Vein endothelial cell (primary cell): ENCODE measurements around the gene AKAP8. TPM values are rescaled to one million over a fixed set of nuclear protein-coding genes. Genes with fewer than 3 reads are reported as not detected.

Source experiments
- small RNA-seq: library from RNA; depleted of rRNA; stranded (forward); fragments of <200 nt; gene quantifications from one replicate; pipeline ENCODE3, GENCODE V24; 2012
- total RNA-seq: library from RNA; depleted of rRNA; stranded (reverse); fragments of >200 nt; gene quantifications from 2 replicates; pipeline ENCODE4 v1.2.3, GENCODE V29; 2012

The AKAP8 gene
- 28.4 and 29.1 TPM in 2 replicates for total RNA-seq

DNA sequence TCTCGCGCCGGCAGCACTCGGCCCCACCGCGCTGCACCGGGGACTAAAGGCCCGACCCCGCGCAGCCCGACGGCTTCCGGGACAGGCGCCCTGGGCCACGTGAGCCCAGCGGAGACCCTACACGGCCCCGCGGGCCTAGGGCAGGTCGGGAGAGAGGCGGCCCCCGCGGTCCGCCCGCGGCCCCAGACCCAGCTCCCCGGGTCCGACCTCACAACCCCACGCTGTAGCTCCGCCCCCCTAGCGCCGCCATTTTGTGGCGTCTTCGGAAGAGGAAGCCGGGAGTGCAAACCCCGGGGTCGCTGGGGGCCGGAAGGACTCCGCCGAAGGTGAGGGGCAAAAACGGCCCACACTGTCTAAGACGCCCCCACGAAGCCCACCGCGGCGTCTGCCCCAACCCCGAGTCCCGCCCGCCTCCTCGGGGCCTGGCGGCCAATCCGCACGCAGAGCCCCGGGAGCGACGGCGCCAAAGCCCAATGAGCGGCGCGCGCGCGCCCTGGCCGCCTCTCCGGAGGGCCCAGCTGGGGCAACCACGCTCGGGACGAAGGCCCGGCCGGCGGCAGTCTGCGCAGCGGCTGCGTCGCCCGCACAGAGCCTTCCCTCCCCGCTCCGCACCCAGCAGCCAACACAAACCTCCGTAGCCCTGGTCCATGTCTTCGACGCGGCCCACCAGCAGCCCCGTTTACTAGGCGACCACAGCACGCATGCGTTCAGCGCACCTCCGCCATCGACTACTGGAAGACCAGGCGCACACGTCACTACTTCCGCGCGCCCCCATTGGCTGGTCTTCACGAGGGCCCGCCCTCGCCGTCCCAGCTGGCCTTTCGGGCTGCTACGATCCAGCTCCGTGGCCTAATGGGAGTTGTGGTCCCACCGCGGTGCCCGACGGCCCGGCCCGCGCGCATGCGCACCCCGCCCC, at the start of gene AKAP8:
Gene AKAP8, minus strand, starts transcription at position 705 of the 916 bp plus-strand sequence. Its CDS starts 56 bp downstream, at position 649.

GRCh38 chr19:15418579-15419412, 39.2 kb upstream of the AKAP8 start, which contains the start of gene AKAP8L:
Gene AKAP8L, minus strand, starts transcription at chr19:15418988. Its CDS starts 65 bp downstream, at chr19:15418923.

DNA sequence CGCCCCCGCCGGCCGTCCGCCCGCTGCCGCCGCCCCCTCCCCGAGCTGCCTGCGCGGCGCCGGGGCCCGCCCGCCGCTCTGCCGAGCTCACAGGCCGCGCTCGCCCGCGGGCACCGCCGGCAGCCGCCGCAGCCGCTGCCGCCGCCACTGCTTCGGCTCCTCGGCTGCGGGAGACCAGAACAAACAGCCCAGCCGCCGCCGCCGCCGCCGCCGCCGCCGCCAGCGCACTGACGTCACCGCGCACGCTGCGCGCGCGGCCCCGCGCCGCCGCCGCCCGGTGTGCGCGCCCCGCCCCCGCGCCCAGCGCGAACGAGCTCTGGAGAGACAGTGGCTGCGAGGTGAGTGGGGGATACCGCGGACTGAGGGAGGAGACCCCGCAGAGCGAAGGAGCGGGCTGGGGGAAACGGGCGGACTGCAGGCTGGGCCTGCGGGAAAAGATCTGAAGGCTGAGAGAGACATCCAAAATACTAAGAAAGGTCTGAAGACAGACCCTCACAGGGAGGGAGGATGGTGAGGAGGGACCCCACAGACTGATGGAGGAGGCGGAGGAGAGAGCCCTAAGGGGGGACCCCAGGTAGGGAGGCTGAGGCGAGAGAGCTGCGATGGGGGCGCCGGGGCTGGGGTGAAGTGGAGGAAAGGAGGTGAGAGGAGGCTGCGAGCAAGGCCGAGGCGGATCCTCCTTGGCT, 47.1 kb downstream of the AKAP8 start, which contains the start of gene BRD4:
Gene BRD4, minus strand, starts transcription at position 229 of the 686 bp plus-strand sequence. CDS start 59,440 bp downstream, outside the sequence.

Small RNA genes within 50 kb of the gene (small RNA-seq; reads per million reads assigned to genes)
- not detected for gene AC005776.1

Other genes with a start within 250 kb of the AKAP8 start
- gene NOTCH3, start 178.8 kb downstream of the AKAP8 start, total RNA-seq: 1.9 and 2.0 TPM in 2 replicates
- gene EPHX3, start 147.3 kb downstream of the AKAP8 start, total RNA-seq: 0.29 TPM in 1 of 2 replicates, not detected in the other
- gene BRD4, start 47.2 kb downstream of the AKAP8 start, total RNA-seq: 26.1 and 30.4 TPM in 2 replicates
- 67.3 and 70.9 TPM in 2 replicates for gene AKAP8L, start 39.2 kb upstream of the AKAP8 start, total RNA-seq
- 13.3 and 19.9 TPM in 2 replicates for gene WIZ, start 70.2 kb upstream of the AKAP8 start, total RNA-seq
- gene RASAL3, start 84.8 kb upstream of the AKAP8 start, total RNA-seq: 21.1 and 38.5 TPM in 2 replicates
- gene PGLYRP2, start 99.7 kb upstream of the AKAP8 start, total RNA-seq: under 0.01 TPM in 1 of 2 replicates, not detected in the other
- not detected in 2 replicates for gene CYP4F22, start 128.7 kb upstream of the AKAP8 start, total RNA-seq
- not detected in 2 replicates for gene CYP4F8, start 235.4 kb upstream of the AKAP8 start, total RNA-seq